Inflammatory macrophage (primary cell): Measurements from ENCODE around the gene GALM.
"Not testable (repeated sequence)": the region's sequence is repeated elsewhere in the genome, so short reads cannot be mapped to it uniquely, and the experiment has no call there.

Experiments
- DNase-seq, 2 donors: peaks; one replicate each; pipeline ENCODE4 v3.0.0-alpha.2; 2020 to 2022

The GALM gene

DNA sequence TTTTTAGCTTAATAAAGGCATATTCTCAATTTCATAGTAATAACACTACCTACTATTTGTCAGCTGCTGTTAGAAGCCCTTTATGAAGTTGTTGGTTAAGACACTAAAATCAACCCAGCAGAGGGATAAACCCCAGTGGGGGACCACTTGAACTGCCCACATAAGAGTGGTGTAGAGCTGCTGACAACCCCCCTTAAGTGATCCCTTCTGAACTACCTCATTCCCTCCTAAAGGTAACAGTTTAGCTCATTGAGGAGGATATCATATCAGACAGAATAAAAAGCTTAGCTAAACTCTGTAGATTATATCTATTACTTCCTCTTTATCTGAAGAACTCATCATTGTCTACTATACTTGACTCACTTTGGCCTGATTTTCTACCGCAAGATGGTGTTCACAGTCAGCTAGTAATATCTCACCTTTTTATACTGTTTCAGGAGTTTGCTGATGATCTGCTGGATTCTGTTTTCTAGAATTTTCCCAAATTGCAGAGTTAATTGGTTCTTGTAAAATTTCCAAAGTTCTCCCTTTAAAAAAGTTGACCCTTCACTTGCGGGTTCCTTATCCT lies 16.2 kb downstream of the GALM start:
- no peak for DNase-seq

DNA sequence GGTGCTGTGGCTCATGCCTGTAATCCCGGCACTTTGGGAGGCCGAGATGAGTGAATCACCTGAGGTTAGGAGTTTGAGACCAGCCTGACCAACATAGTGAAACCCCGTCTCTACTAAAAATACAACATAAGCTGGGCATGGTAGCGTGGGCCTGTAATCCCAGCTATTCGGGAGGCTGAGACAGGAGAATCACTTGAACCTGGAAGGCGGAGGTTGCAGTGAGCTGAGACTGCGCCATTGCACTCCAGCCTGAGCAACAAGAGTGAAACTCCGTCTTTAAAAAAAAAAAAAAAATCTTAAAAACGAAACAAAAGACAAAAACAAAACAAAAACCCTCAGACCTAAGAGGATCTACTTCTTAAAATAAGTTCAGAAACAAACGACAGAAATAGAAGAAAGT lies 16.7 kb downstream of the GALM start:
- not testable (repeated sequence) for DNase-seq

- DNase-seq, result no peak
These were observed 17.9 kb downstream of the GALM start for GRCh38 chr2:38683766-38684165.

- no peak for DNase-seq
These were observed 19.3 kb downstream of the GALM start for GRCh38 chr2:38685116-38685735.

GRCh38 chr2:38690499-38691420 lies 24.8 kb downstream of the GALM start:
- peak; percentile 8 to 23 for DNase-seq

DNA sequence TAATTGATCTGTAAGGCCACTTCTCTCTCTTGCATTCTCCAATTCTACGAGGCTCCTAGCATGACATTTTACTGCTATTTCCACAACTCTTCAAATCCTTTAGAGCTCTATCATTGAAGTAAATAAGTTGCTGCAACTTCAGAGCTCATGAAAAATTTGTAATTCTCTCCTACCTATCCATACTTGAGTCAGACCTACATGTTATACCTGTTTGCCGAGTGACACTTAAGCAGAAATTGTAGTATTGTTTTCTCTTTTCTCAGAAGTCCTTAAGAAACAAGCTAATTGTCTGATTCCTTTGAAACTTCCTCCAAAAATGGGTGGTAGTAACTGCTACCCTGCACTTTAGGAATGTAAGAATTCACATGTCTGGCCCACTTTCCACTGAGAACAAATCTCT lies 26.1 kb downstream of the GALM start:
- no peak for DNase-seq

DNA sequence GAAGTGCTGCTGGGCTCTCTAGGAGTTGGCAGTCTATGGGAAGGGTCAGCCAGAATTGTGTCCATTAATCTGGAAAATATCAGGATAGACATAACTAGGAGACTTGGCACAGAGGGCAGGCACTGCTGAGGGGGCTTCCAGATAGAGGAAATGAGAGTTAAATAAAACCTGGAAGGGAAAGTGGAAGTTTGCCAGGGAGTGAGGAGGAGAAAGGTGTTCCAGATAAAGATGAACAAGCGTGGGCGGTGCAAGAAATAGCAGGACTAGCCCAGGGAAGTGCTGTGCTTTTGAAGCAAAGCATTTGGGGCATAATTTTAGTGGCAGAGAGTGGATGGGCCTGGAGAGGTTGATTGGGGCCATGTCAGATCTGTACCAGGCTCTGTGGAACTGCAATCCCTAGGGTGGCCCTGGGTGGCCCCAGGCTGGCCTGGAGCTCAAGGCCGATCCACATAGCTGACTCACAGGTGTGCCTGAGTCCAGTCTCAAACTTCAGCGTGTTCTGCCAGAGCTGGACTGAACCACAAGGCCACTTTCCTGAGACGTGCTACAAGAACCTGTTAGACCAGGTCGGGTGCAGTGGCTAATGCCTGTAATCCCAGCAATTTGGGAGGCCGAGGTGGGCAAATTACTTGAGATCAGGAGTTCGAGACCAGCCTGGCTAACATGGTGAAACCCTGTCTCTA lies 26.9 kb downstream of the GALM start:
- DNase-seq, result no peak

DNA sequence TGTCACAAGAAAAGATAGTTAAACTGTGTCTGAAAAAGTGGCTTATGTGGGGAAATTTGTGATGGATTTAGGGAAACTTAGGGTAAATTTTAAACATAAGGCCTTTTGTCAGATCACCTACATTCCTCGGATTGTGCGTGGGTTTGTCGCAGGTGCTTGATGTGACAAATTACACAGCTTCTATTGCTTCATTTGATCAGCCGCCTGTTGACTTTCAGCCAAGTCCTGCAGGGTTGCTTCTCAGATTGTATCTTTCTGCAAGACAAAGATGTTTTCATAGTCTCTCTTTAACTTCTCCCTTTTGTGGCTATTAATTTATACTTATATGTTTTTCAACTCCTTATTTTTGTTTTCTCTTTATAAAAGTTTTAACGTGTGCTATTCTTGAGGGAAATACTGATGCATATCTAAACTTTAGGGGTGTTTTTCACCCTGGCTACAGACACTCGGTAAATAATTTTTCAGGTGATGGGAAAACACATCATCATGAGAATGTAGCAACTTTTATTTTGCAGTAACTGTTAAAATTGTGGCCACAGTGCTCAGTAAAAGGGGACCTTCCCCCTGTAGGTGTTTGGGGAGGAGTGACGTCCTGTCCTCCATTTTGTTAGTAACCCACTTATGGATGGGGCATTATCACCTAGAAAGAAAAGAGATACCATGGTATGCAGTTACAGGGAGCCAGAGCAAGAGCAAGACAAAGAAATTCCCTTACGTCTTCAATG lies 31.4 kb downstream of the GALM start:
- DNase-seq, result no peak

GRCh38 chr2:38698467-38699003 lies 32.6 kb downstream of the GALM start:
- no peak for DNase-seq

GRCh38 chr2:38700113-38700785 lies 34.3 kb downstream of the GALM start:
- DNase-seq, result no peak

DNA sequence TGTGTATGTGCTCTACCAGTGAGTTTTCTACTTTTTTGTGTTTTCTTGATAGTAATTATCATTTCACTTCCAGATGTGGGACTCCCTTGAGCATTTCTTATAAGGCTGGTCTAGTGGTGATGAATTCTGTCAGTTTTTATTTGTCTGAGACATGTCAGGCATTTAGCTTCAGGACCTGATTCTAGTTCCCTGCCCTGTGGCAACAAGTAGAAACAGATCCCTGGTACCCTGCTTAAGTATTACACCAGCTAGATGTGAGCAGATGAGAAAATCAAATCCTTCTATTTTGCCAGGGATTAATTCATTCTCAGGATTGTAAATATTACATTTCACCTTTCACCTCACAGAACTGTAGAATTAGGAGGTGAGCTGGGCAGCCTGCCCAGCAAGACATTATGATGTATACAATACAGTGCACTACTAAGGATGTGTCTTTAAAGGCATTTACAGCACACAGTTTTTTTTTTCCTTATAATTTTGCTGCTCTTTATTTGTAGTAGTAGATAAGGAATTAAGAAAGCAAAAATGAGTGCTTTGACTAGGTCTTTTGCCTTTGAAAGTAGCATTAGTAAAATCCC lies 35.1 kb downstream of the GALM start:
- no peak for DNase-seq

DNA sequence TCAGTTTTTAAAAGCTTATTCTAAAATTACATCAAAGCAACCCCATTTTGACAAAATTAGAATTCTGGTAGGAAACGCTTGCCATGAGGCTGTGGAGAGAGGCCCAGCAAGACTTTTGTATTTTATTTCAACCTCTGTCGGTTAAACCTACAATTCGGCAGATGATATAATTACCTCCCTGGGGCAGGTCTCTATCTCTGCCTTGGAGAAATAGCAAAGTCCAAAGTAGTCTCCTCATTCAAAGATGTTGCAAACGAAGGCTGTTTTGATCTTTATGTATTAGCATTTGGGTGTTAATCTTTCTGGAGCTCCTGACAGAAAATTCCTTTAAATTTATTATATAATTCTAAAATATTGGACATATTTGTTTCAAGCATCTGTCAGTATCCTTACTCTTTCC lies 35.6 kb downstream of the GALM start:
- no peak for DNase-seq

GRCh38 chr2:38702413-38702812 lies 36.5 kb downstream of the GALM start:
- no peak for DNase-seq

- not testable (repeated sequence) for DNase-seq
These were observed 37.4 kb downstream of the GALM start for GRCh38 chr2:38703336-38703735.

DNA sequence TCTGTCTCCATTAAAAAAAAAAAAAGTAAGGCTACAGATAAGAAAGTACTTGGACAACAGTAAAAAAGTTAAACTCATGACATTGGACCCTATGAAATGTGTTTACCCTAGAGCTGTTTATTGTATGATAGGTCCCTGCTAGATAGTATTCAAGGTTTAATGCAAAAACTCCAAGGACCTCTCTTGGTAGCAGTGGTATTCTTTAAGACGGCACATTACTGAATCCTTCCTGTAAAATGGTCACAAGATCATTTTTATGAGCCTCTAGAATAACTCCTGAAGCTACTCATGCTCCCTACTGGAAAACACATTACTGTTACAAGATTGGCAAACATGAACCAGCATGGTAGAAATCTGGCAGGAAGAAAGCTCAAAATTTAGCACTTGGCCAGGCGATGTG lies 38.8 kb downstream of the GALM start:
- DNase-seq, result no peak

DNA sequence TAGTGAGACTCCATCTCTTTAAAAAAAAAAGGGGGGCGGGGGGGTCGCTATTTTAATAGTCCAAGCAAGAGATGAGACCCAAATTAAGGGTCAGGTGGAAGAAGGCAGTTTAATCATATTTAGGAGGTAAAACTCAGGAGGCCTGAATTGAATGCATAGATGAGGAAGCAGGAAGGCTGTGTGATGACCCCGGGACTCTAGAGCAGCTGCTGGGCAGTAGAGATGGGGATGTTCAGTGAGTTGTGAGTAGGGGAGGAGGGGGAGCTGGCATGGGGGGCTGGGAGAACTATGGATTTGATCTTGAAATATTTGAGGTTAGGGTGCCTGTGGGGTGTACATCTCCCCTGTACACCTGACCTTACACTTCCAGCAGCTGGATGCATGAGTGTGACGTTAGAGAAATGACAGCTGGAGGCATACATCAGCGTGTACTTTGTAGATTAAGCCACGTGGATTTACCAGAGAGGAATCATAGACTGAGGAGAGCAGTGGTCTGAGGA lies 41.0 kb downstream of the GALM start:
- no peak for DNase-seq

DNA sequence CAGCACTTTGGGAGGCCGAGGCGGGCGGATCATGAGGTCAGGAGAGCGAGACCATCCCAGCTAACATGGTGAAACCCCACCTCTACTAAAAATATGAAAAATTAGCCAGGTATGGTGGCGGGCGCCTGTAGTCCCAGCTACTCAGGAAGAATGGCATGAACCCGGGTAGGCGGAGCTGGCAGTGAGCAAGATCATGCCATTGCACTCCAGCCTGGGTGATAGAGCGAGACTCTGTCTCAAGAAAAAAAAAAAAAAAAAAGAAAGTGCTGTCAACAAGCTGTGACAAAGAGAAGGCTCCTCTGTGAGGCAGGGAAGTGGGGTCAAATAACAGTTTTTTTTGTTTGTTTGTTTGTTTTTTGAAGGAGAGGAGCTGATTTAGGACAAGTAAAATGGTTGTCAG lies 42.6 kb downstream of the GALM start:
- DNase-seq, result not testable (repeated sequence)

GRCh38 chr2:38708900-38709566 lies 43.1 kb downstream of the GALM start:
- no peak for DNase-seq

DNA sequence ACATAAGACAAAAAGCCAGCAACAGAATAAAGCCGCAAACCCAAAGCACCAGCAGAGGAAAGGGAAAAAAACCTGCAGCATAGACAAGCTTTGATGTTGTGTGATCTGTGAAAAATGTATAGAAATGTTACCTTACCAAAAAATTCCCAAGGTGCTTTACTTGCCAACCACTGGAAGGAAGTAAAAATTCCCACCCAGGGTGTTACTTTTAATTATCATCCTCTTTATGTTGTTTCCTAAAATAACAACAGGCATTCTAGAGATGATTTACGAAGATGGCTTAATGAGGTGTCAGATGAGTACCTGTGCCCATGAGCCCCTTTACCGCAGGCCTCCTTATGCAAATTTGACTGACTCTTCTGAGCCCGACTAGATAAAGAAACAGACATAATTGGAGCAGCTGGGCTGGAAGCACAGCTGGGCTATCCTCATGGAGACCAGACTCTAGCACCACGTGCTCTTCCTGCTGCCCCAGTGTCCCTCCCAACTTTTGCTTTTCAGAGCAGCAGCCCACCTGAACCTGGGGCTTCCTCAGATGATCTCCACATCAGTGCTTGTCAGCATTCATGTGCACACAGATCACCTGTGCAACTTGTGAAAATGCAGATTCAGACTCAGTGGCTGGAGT lies 43.8 kb downstream of the GALM start:
- DNase-seq, result no peak

DNA sequence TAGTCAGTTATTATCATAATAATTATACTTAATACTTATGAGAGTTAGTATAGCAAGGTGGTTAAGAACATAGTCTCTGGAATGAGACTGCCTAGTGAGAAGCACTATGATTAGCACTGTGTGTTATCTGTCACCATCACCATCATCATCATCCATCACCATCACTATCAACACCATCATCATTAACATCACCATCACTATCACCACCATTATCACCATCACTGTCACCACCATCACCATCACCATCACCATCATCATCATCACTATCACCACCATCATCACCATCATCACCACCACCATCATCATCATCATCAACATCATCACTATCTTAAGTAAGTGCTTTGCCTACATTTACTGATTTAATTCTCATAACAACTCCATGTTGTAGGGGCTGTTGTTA lies 45.6 kb downstream of the GALM start:
- DNase-seq, result no peak
